Naive thymus-derived CD4-positive, alpha-beta T cell (primary cell): ENCODE data around the gene SLC4A7. TPM values are rescaled to one million over a fixed set of nuclear protein-coding genes. Genes with fewer than 3 reads are reported as not detected.
"Not testable (repeated sequence)": the region's sequence is repeated elsewhere in the genome, so short reads cannot be mapped to it uniquely, and the experiment has no call there.

Source experiments
- ATAC-seq: fragments of 150-1000 bp; cut with Tn5 transposase; 2 replicates; pipeline ENCODE4 v1.10.0; 2021; ENCODE audit warnings: mild to moderate bottlenecking, moderate library complexity
- CTCF ChIA-PET: fragments of 350-600 bp; sonication (Branson Sonifier 250); formaldehyde crosslinking; loops from one replicate; lab custom pipeline; 2021; ENCODE audit warnings: antibody characterized with exemption; lab: Charles Lee
- POLR2A ChIA-PET: fragments of 350-600 bp; sonication (Branson Sonifier 250); formaldehyde crosslinking; loops from one replicate; lab custom pipeline; 2021; ENCODE audit warnings: antibody characterized with exemption, inconsistent platforms; lab: Charles Lee
- DNase-seq, 9 donors: peaks; one replicate each; pipeline versions ENCODE4 v3.0.0 to v3.0.0-alpha.2; 2020 to 2022; ENCODE audit warnings: mixed read lengths in 1 of 9
- H3K27ac ChIP-seq: one replicate; pipeline ENCODE4 v1.7.0; 2013; ENCODE audit warnings: mild to moderate bottlenecking, low read depth, low read length, moderate library complexity
- H3K27me3 ChIP-seq, 2 donors: one replicate each; pipeline ENCODE4 v1.7.0; 2013; ENCODE audit warnings: low read length in 2 of 2, mild to moderate bottlenecking in 2 of 2, moderate library complexity in 2 of 2; ENCODE audit not compliant: control insufficient read depth in 2 of 2, insufficient read depth in 2 of 2
- H3K36me3 ChIP-seq, 3 experiments: 1 replicate in 2 of 3; 2 replicates in 1 of 3; pipeline ENCODE4 v1.7.0; 2013; ENCODE audit warnings: low read length in 3 of 3, mild to moderate bottlenecking in 3 of 3, moderate library complexity in 1 of 3; ENCODE audit not compliant: insufficient read depth in 3 of 3, control insufficient read depth in 2 of 3
- H3K4me1 ChIP-seq, 2 donors: one replicate each; pipeline ENCODE4 v1.7.0; 2013; ENCODE audit warnings: low read length in 2 of 2, mild to moderate bottlenecking in 2 of 2, moderate library complexity in 1 of 2; ENCODE audit not compliant: control insufficient read depth in 2 of 2, insufficient read depth in 2 of 2
- H3K4me3 ChIP-seq: 2 replicates; pipeline ENCODE4 v1.7.0; 2013; ENCODE audit warnings: mild to moderate bottlenecking, low read length
- H3K9me3 ChIP-seq, 3 experiments: 1 replicate in 2 of 3; 2 replicates in 1 of 3; pipeline ENCODE4 v1.7.0; 2013; ENCODE audit warnings: low read length in 3 of 3; ENCODE audit not compliant: control insufficient read depth in 2 of 3
- H3K27ac Mint-ChIP-seq, 9 donors: one replicate each; pipeline ENCODE4 v1.8.0; 2020 to 2022; ENCODE audit warnings: mixed read lengths in 9 of 9, mild to moderate bottlenecking in 8 of 9, moderate library complexity in 5 of 9, inconsistent platforms in 2 of 9
- H3K27me3 Mint-ChIP-seq, 5 donors: one replicate each; pipeline ENCODE4 v1.8.0; 2021 to 2022; ENCODE audit warnings: mixed read lengths in 5 of 5, mild to moderate bottlenecking in 1 of 5
- H3K36me3 Mint-ChIP-seq, 5 donors: one replicate each; pipeline ENCODE4 v1.8.0; 2020 to 2022; ENCODE audit warnings: mixed read lengths in 5 of 5, mild to moderate bottlenecking in 3 of 5, inconsistent platforms in 1 of 5
- H3K4me1 Mint-ChIP-seq, 7 donors: one replicate each; pipeline ENCODE4 v1.8.0; 2020 to 2022; ENCODE audit warnings: mixed read lengths in 7 of 7, mild to moderate bottlenecking in 3 of 7, inconsistent platforms in 1 of 7
- H3K4me3 Mint-ChIP-seq, 10 donors: one replicate each; pipeline ENCODE4 v1.8.0; 2020 to 2022; ENCODE audit warnings: mild to moderate bottlenecking in 10 of 10, mixed read lengths in 10 of 10, moderate library complexity in 6 of 10, inconsistent platforms in 2 of 10
- H3K9me3 Mint-ChIP-seq, 11 donors: one replicate each; pipeline ENCODE4 v1.8.0; 2020 to 2022; ENCODE audit warnings: mixed read lengths in 11 of 11, mild to moderate bottlenecking in 4 of 11, inconsistent platforms in 1 of 11, moderate library complexity in 1 of 11
- intact Hi-C, 2 donors: fragments of 100-400 bp; cut with micrococcal nuclease; formaldehyde crosslinking; loops; one replicate each; pipeline ENCODE4 v1.15.1; 2023
- polyA plus RNA-seq, 2 donors: library from polyadenylated mRNA; unstranded; fragments of 300-500 nt; fragmentation: Illumina TruSeq; gene quantifications; one replicate each; pipeline ENCODE4 v1.2.3, GENCODE V29; 2021
- total RNA-seq, 6 experiments: library from RNA in 5 of 6; stranded (reverse) in 5 of 6; gene quantifications; 1 replicate in 5 of 6; 2 replicates in 1 of 6; pipeline ENCODE4 v1.2.3 and lab custom pipeline; 2021 to 2026

The SLC4A7 gene
- total and polyA plus RNA-seq, 7 experiments from 2014 or later = 9.3 to 69.1 (median 38.4) TPM

DNA sequence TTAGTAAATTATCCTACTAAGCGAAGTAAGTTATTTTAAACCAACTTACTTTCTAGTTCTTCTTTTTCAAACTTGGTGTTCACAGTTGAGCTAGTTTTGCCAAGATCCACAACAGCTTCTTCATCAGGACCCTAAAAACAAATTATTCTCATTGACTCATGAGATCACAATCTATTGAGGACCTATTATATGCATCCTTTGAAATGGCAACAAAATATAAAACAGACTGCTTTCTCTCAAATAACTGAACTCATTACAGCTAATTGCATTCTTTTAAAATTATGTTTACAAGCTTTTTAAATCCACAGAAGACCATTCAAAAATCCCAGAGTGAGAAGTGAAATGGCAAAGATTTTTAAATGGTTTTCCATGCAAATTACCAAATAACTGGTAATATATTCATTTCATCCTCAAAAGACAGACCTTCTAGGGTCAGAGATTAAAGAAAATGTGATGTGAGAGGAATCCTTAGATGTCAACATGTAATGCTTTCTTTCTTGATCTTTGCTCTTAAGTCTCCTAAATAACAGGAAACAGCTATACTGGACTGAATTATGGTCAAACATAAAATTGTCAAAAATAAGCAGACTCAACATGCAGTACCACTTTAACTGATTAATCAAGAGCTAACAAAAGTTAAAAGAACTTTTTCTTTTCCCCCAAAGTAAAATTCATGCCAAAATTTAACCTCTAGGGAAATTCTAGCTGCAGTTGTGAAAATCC lies 31.7 kb downstream of the SLC4A7 start:
- Mint-ChIP-seq H3K4me3 (no peak overlapping the region), H3K36me3 (peaks cover 0 to 25% (median 11%) of the 10 kb centered on the region in 5 donors), H3K9me3 (no peaks in the 10 kb centered on the region), H3K4me1 (peaks cover 24 to 63% (median 51%) of the 10 kb centered on the region in 7 donors), H3K27ac (peak overlapping the region in 2 of 9 donors; percentile 22 to 54), H3K27me3 (no peaks in the 10 kb centered on the region)
- POLR2A ChIA-PET = interaction anchor here (0.6 to 1.1 kb wide), 2 partner anchors 15 to 82 kb away, joined by 3 to 4 read pairs; no protein-coding TSS in a partner anchor
- intact Hi-C loops = no loop called here
- no peak for ATAC-seq
- no peaks in the 10 kb centered on the region for H3K36me3 ChIP-seq
- CTCF ChIA-PET = interaction anchor here (0.7 to 1.5 kb wide), 2 partner anchors 11 to 15 kb away, joined by 6 to 7 read pairs; no protein-coding TSS in a partner anchor
- H3K27me3 ChIP-seq = no peaks in the 10 kb centered on the region
- H3K9me3 ChIP-seq = no peaks in the 10 kb centered on the region
- no peak overlapping the region for H3K27ac ChIP-seq
- peaks cover 7 to 13% of the 10 kb centered on the region in 2 donors for H3K4me1 ChIP-seq
- no peak for DNase-seq
- H3K4me3 ChIP-seq = no peak overlapping the region

DNA sequence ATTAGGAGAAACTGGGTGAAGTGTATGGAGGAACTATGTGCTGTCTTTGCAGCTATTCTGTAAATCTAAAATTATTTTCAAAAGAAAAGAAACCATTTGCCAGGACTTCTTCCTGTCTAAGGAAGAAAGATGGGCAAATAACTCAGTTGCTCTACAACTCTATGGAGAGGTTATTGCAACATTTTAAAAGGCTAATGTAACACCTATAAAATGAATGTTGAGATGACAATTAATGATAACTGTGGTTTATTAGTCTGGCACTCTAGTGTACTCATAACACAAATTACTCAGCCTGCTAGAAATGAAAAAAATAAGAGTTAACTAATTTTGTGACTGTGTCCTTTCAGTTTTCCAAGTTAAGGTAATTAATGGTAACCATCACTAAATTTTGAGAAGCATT lies 32.3 kb downstream of the SLC4A7 start:
- CTCF ChIA-PET = interaction anchor here (1.5 kb wide), 1 partner anchor 16 kb away, joined by 6 read pairs; no protein-coding TSS in a partner anchor
- no peaks in the 10 kb centered on the region for H3K27me3 ChIP-seq
- Mint-ChIP-seq H3K27me3 (no peaks in the 10 kb centered on the region), H3K9me3 (no peaks in the 10 kb centered on the region), H3K4me3 (no peak overlapping the region), H3K36me3 (peaks cover 0 to 26% (median 11%) of the 10 kb centered on the region in 5 donors), H3K4me1 (peaks cover 24 to 58% (median 47%) of the 10 kb centered on the region in 7 donors), H3K27ac (peak overlapping the region in 1 of 9 donors; percentile 22)
- no peaks in the 10 kb centered on the region for H3K9me3 ChIP-seq
- intact Hi-C loops = loop anchor here in 1 of 2 donors (1.0 kb wide), 1 partner anchor 13 kb away; no protein-coding TSS in a partner anchor
- no peaks in the 10 kb centered on the region for H3K36me3 ChIP-seq
- DNase-seq (no peak), ATAC-seq (no peak)
- POLR2A ChIA-PET = interaction anchor here (1.1 kb wide), 1 partner anchor 16 kb away, joined by 3 read pairs; no protein-coding TSS in a partner anchor
- no peak overlapping the region for H3K27ac ChIP-seq
- no peak overlapping the region for H3K4me3 ChIP-seq
- H3K4me1 ChIP-seq = peaks cover 7 to 13% of the 10 kb centered on the region in 2 donors

DNA sequence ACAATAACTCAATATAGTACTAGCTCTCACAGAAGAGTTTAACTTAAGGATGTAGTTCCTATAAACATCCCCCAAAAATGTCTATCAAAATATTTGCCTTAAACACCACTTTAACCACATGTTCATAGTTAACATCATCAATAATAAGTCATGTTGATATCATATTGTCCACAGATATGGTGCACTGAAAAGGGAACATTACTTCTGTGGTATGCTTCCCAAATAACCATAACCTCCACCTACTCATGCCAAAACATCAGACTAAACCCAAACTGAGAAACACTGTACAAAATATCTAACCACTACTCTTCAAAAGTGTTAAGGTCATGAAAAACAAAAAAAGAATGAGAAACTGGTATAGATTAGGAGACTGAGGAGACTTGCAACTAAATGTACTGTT lies 32.9 kb downstream of the SLC4A7 start:
- intact Hi-C loops = loop anchor here in 1 of 2 donors (1.0 kb wide), 1 partner anchor 14 kb away; no protein-coding TSS in a partner anchor
- no peaks in the 10 kb centered on the region for H3K36me3 ChIP-seq
- Mint-ChIP-seq H3K9me3 (no peaks in the 10 kb centered on the region), H3K27me3 (no peaks in the 10 kb centered on the region), H3K36me3 (peaks cover 0 to 26% (median 11%) of the 10 kb centered on the region in 5 donors), H3K4me3 (no peak overlapping the region), H3K4me1 (peaks cover 18 to 52% (median 41%) of the 10 kb centered on the region in 7 donors), H3K27ac (no peak overlapping the region)
- no peak overlapping the region for H3K27ac ChIP-seq
- ATAC-seq (no peak), DNase-seq (no peak)
- no peaks in the 10 kb centered on the region for H3K9me3 ChIP-seq
- no peak overlapping the region for H3K4me3 ChIP-seq
- CTCF ChIA-PET = interaction anchor here (0.7 kb wide), 1 partner anchor 118 kb away, joined by 3 read pairs; no protein-coding TSS in a partner anchor
- POLR2A ChIA-PET = no interaction called here
- no peaks in the 10 kb centered on the region for H3K27me3 ChIP-seq
- H3K4me1 ChIP-seq = peaks cover 7 to 13% of the 10 kb centered on the region in 2 donors

DNA sequence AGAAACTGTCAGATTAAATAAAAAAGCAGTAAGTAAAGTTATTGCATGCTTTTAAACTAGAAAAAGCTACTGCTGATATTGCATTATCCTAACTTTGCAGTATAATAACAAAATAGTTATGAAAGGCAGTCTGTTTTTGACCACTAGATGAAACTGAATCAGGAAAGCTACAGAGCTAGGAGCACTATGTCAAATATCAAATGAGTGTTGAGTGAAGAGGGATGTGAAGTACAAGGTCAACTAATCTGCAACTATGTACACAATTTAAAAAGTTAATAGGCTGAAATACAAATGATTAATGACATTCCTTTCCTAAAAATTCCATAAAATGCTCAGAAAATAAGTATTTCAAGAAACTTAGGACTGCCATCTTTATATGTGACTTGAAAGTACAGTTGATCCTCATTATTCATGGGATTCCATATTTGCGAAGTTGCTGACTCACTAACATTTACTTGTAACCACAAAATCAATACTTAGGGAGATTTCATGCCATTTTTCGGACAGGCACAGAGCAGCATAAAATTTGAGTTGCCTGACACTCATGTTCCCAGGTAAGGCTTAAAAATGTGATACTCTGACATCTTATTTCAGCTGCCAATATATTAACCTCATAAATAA lies 34.5 kb downstream of the SLC4A7 start:
- no peak overlapping the region for H3K27ac Mint-ChIP-seq
- intact Hi-C loops = no loop called here
- Histone ChIP-seq H3K36me3 (no peaks in the 10 kb centered on the region), H3K27me3 (no peaks in the 10 kb centered on the region), H3K4me3 (no peak overlapping the region), H3K4me1 (peaks cover 7 to 13% of the 10 kb centered on the region in 2 donors), H3K9me3 (no peaks in the 10 kb centered on the region), H3K27ac (no peak overlapping the region)
- ChIA-PET CTCF (no interaction called here), POLR2A (no interaction called here)
- no peak for DNase-seq
- H3K27me3 Mint-ChIP-seq = no peaks in the 10 kb centered on the region
- H3K4me3 Mint-ChIP-seq = no peak overlapping the region
- ATAC-seq = no peak
- peaks cover 8 to 37% (median 29%) of the 10 kb centered on the region in 7 donors for H3K4me1 Mint-ChIP-seq
- peaks cover 4 to 35% (median 16%) of the 10 kb centered on the region in 5 donors for H3K36me3 Mint-ChIP-seq
- H3K9me3 Mint-ChIP-seq = no peaks in the 10 kb centered on the region

DNA sequence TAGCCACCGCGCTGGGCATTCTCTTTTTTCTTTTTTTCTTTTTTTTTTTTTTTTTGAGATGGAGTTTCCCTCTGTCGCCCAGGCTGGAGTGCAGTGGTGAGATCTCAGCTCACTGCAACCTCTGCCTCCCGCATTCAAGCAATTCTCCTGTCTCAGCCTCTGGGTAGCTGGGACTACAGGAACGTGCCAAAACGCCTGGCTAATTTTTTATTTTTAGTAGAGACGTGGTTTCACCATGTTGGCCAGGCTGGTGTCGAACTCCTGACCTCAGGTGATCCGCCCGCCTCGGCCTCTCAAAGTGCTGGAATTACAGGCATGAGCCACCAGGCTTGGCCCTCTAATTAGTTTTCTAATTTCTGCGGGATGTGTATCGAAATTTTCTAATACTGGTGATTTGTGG lies 41.2 kb downstream of the SLC4A7 start:
- CTCF ChIA-PET, H3K27ac ChIP-seq, H3K27me3 Mint-ChIP-seq, DNase-seq, H3K4me1 Mint-ChIP-seq, H3K27me3 ChIP-seq, H3K9me3 ChIP-seq, H3K27ac Mint-ChIP-seq, H3K4me1 ChIP-seq, ATAC-seq, intact Hi-C loops, H3K4me3 ChIP-seq, H3K4me3 Mint-ChIP-seq, POLR2A ChIA-PET: not testable (repeated sequence)
- H3K36me3 Mint-ChIP-seq = peaks cover 24 to 71% (median 49%) of the 10 kb centered on the region in 5 donors
- H3K9me3 Mint-ChIP-seq = peaks cover 0 to 29% (median 11%) of the 10 kb centered on the region in 11 donors
- H3K36me3 ChIP-seq = peaks cover 0 to 30% (median 12%) of the 10 kb centered on the region in 3 experiments

DNA sequence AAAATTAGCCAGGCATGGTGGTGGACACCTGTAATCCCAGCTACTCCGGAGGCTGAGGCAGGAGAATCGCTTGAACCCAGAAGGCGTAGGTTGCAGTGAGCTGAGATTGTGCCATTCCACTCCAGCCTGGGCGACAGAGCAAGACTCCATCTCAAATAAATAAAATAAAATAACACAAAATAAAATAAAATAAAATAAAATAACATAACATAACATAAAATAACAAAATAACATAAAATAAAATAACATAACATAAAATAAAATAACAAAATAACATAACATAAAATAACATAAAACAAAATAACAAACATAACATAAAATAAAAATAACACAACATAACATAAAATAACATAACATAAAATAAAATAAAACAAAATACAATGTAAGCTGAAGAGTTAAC lies 45.8 kb downstream of the SLC4A7 start:
- H3K27ac ChIP-seq, POLR2A ChIA-PET, ATAC-seq, H3K4me1 ChIP-seq, H3K4me1 Mint-ChIP-seq, intact Hi-C loops, H3K27me3 Mint-ChIP-seq, H3K27ac Mint-ChIP-seq, H3K4me3 ChIP-seq, H3K4me3 Mint-ChIP-seq, H3K27me3 ChIP-seq, H3K9me3 ChIP-seq, DNase-seq, CTCF ChIA-PET: not testable (repeated sequence)
- H3K9me3 Mint-ChIP-seq = peaks cover 0 to 28% (median 11%) of the 10 kb centered on the region in 11 donors
- H3K36me3 ChIP-seq = peaks cover 5 to 56% (median 21%) of the 10 kb centered on the region in 3 experiments
- H3K36me3 Mint-ChIP-seq = peaks cover 27 to 73% (median 56%) of the 10 kb centered on the region in 5 donors
